Tibial artery (tissue), 4 donors: ENCODE results near the gene EFHC2.
A peak's percentile ranks its signal among the peaks of the same experiment; 100 is the strongest.
"Not testable (repeated sequence)": the region's sequence is repeated elsewhere in the genome, so short reads cannot be mapped to it uniquely, and the experiment has no call there.

ENCODE experiments used
- DNase-seq, 2 donors: peaks; one replicate each; pipeline ENCODE4 v3.0.0-alpha.2; 2019
- H3K27ac ChIP-seq, 2 donors: fragments of 200-600 bp; sonication (generic) in 1 of 2; 1 replicate in 1 of 2; 2 replicates in 1 of 2; pipeline ENCODE4 v1.5.1; 2018 to 2019; ENCODE audit warnings: mild to moderate bottlenecking in 1 of 2
- H3K27me3 ChIP-seq, 2 donors: fragments of 200-600 bp; sonication (generic) in 1 of 2; one replicate each; pipeline versions ENCODE4 v1.5.1 to v1.6.0; 2016 to 2019
- H3K36me3 ChIP-seq, 3 donors: fragments of 200-600 bp; sonication (generic) in 2 of 3; one replicate each; pipeline ENCODE4 v1.5.1; 2016 to 2019; ENCODE audit warnings: mild to moderate bottlenecking in 2 of 3
- H3K4me1 ChIP-seq, 4 donors: fragments of 200-600 bp; sonication (generic) in 2 of 4; 1 replicate in 3 of 4; 2 replicates in 1 of 4; pipeline ENCODE4 v1.5.1; 2016 to 2019
- H3K4me3 ChIP-seq, 2 donors: fragments of 200-600 bp; sonication (generic) in 1 of 2; 1 replicate in 1 of 2; 2 replicates in 1 of 2; pipeline ENCODE4 v1.5.1; 2018 to 2019; ENCODE audit warnings: mild to moderate bottlenecking in 2 of 2
- H3K9me3 ChIP-seq, 3 donors: fragments of 200-600 bp; sonication (generic) in 1 of 3; one replicate each; pipeline ENCODE4 v1.5.1; 2016 to 2019
- CTCF ChIP-seq, 2 experiments: fragments of 200-600 bp in 1 of 2; fragments of 450-650 bp in 1 of 2; IDR thresholded peaks; one replicate each; pipeline ENCODE4 v1.5.1; 2017 to 2019; ENCODE audit warnings: antibody characterized with exemption in 2 of 2, mild to moderate bottlenecking in 1 of 2, moderate library complexity in 1 of 2
- intact Hi-C: fragments of 100-400 bp; cut with DNase I; formaldehyde crosslinking; loops from one replicate; pipeline ENCODE4 v1.15.0; 2023; ENCODE audit warnings: low total_unique reads

EFHC2 gene

GRCh38 chrX:44253575-44253942 is 89.9 kb downstream of the EFHC2 start:
- no peaks in the 10 kb centered on the region for H3K9me3 ChIP-seq
- H3K27me3 ChIP-seq: no peaks in the 10 kb centered on the region
- H3K36me3 ChIP-seq: no peaks in the 10 kb centered on the region
- intact Hi-C loops: no loop called here
- H3K27ac ChIP-seq: no peak overlapping the region
- TF ChIP-seq CTCF (IDR thresholded peaks at IDR 0.05): no peak
- H3K4me1 ChIP-seq: no peaks in the 10 kb centered on the region
- peak overlapping the region in 1 of 2 donors; percentile 29 for H3K4me3 ChIP-seq
- no peak for DNase-seq

- peak; percentile 23 to 56 for DNase-seq
- H3K4me1 ChIP-seq, H3K36me3 ChIP-seq, H3K27ac ChIP-seq, H3K27me3 ChIP-seq, intact Hi-C loops, H3K9me3 ChIP-seq: not testable (repeated sequence)
- H3K4me3 ChIP-seq: peak overlapping the region in 1 of 2 donors; percentile 29
These were observed 90.5 kb downstream of the EFHC2 start for GRCh38 chrX:44252688-44253574.

- Histone ChIP-seq H3K36me3 (no peaks in the 10 kb centered on the region), H3K4me3 (no peak overlapping the region), H3K27ac (no peak overlapping the region), H3K9me3 (no peaks in the 10 kb centered on the region), H3K4me1 (no peaks in the 10 kb centered on the region), H3K27me3 (no peaks in the 10 kb centered on the region)
- TF ChIP-seq CTCF (IDR thresholded peaks at IDR 0.05): no peak
- DNase-seq: no peak
- intact Hi-C loops: loop anchor here (10.0 kb wide), 1 partner anchor 293 kb away; no protein-coding TSS in a partner anchor
These were observed 96.0 kb downstream of the EFHC2 start for GRCh38 chrX:44247468-44247867.

GRCh38 chrX:44246826-44247225 is 96.6 kb downstream of the EFHC2 start:
- Histone ChIP-seq H3K4me3 (no peak overlapping the region), H3K27me3 (no peaks in the 10 kb centered on the region), H3K36me3 (no peaks in the 10 kb centered on the region), H3K27ac (no peak overlapping the region), H3K4me1 (no peaks in the 10 kb centered on the region), H3K9me3 (no peaks in the 10 kb centered on the region)
- intact Hi-C loops: loop anchor here (10.0 kb wide), 1 partner anchor 292 kb away; no protein-coding TSS in a partner anchor
- DNase-seq: no peak
- no peak for TF ChIP-seq CTCF (IDR thresholded peaks at IDR 0.05)

- no peaks in the 10 kb centered on the region for H3K27me3 ChIP-seq
- no peaks in the 10 kb centered on the region for H3K36me3 ChIP-seq
- no peak for DNase-seq
- no peak overlapping the region for H3K4me3 ChIP-seq
- no peak for TF ChIP-seq CTCF (IDR thresholded peaks at IDR 0.05)
- intact Hi-C loops: loop anchor here (10.0 kb wide), 1 partner anchor 291 kb away; no protein-coding TSS in a partner anchor
- no peak overlapping the region for H3K27ac ChIP-seq
- no peaks in the 10 kb centered on the region for H3K4me1 ChIP-seq
- H3K9me3 ChIP-seq: no peaks in the 10 kb centered on the region
These were observed 97.7 kb downstream of the EFHC2 start for GRCh38 chrX:44245733-44246132.

GRCh38 chrX:44244008-44244407 is 99.5 kb downstream of the EFHC2 start:
- H3K36me3 ChIP-seq: no peaks in the 10 kb centered on the region
- no peak for DNase-seq
- H3K4me1 ChIP-seq: no peaks in the 10 kb centered on the region
- no peaks in the 10 kb centered on the region for H3K9me3 ChIP-seq
- H3K27ac ChIP-seq: no peak overlapping the region
- H3K4me3 ChIP-seq: no peak overlapping the region
- intact Hi-C loops: loop anchor here (10.0 kb wide), 1 partner anchor 289 kb away; no protein-coding TSS in a partner anchor
- H3K27me3 ChIP-seq: no peaks in the 10 kb centered on the region
- TF ChIP-seq CTCF (IDR thresholded peaks at IDR 0.05): peak; percentile 39 to 44
